ENCODE data around the gene HSBP1. TPM values are rescaled to one million over a fixed set of nuclear protein-coding genes. Genes with fewer than 3 reads are reported as not detected.

Gene HSBP1
- total RNA-seq, 2 experiments from 2014 or later, result 72.1 to 72.8 TPM

Other genes starting within 250 kb of the HSBP1 start
- 1 to 10 TPM; 2.0 to 2.3 TPM for gene MLYCD, start 91.1 kb downstream of the HSBP1 start, total RNA-seq
- gene OSGIN1, start 145.3 kb downstream of the HSBP1 start, total RNA-seq, result under 1 TPM; 0.47 to 0.86 TPM
- gene NECAB2, start 160.3 kb downstream of the HSBP1 start, total RNA-seq, result not detected
- not detected for gene SLC38A8, start 234.8 kb downstream of the HSBP1 start, total RNA-seq

All from activated naive CD4-positive, alpha-beta T cell treated with anti-CD3 and anti-CD28 coated beads for 36 hours (primary cell).